Measurements from ENCODE around the gene RNF138. TPM values are rescaled to one million over a fixed set of nuclear protein-coding genes. Genes with fewer than 3 reads are reported as not detected.

Gene RNF138
- total and polyA plus RNA-seq, 2 donors (not counting 1 experiment from before 2014, with no cell fraction given) = 30.9 to 60.8 TPM

DNA sequence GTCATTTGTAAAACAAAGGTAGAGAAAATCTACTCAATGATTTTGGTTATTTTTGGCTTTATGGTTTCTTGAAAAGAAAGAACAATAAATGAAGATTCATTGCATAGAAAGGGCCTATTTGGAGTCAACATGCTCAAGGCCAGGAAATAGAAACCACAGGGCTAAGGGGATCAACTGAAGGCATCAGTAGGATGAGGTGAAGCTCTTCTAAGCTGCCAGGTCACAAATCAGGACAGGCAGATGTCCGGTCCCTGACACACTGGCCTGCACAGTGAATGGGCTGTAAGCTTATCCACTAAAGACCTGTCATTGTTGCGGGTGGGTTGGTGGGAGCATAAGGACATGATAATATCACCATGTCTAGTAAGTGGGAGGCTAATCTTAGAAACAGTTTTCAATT, 31.6 kb upstream of the RNF138 start:
- CTCF ChIA-PET = interaction anchor here (0.7 to 3.1 kb wide), 2 partner anchors 12 to 22 kb away, joined by 3 to 11 read pairs; no protein-coding TSS in a partner anchor
- H3K4me3 ChIP-seq (ENCODE audit: control extremely low read depth in 1 of 5, extremely low read depth in 1 of 5, insufficient read depth in 1 of 5, low read depth in 2 of 5, low read length in 4 of 5) = no peak overlapping the region
- H3K79me2 ChIP-seq (ENCODE audit: control insufficient read depth, insufficient read depth, low read length) = no peaks in the 10 kb centered on the region
- H3K27ac Mint-ChIP-seq = no peak overlapping the region
- H3K27me3 ChIP-seq (replicated peaks in 1 of 4; ENCODE audit: control extremely low read depth in 1 of 4, control insufficient read depth in 3 of 4, insufficient read depth in 4 of 4, low read length in 3 of 4) = no peaks in the 10 kb centered on the region
- no peak overlapping the region for H3K4me2 ChIP-seq (replicated peaks; ENCODE audit: low read depth, low read length, poor library complexity, severe bottlenecking)
- H3K36me3 ChIP-seq (replicated peaks in 1 of 2; ENCODE audit: control extremely low read depth in 1 of 2, control insufficient read depth in 1 of 2, extremely low read depth in 1 of 2, insufficient read depth in 2 of 2, low read length in 1 of 2) = peaks cover 0 to 2% of the 10 kb centered on the region in 2 experiments
- H2AFZ ChIP-seq (ENCODE audit: insufficient read depth, low read depth, low read length, poor library complexity, severe bottlenecking) = no peak overlapping the region
- H3K4me1 Mint-ChIP-seq = no peaks in the 10 kb centered on the region
- H3K9ac ChIP-seq (ENCODE audit: low read length) = no peak overlapping the region
- ATAC-seq (ENCODE audit: low read depth) = no peak
- TF ChIP-seq, protein P1, sequence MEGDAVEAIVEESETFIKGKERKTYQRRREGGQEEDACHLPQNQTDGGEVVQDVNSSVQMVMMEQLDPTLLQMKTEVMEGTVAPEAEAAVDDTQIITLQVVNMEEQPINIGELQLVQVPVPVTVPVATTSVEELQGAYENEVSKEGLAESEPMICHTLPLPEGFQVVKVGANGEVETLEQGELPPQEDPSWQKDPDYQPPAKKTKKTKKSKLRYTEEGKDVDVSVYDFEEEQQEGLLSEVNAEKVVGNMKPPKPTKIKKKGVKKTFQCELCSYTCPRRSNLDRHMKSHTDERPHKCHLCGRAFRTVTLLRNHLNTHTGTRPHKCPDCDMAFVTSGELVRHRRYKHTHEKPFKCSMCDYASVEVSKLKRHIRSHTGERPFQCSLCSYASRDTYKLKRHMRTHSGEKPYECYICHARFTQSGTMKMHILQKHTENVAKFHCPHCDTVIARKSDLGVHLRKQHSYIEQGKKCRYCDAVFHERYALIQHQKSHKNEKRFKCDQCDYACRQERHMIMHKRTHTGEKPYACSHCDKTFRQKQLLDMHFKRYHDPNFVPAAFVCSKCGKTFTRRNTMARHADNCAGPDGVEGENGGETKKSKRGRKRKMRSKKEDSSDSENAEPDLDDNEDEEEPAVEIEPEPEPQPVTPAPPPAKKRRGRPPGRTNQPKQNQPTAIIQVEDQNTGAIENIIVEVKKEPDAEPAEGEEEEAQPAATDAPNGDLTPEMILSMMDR (IDR thresholded peaks at IDR 0.05) = no peak
- no peak for TF ChIP-seq EZH2 (IDR thresholded peaks at IDR 0.05; ENCODE audit: borderline replicate concordance, insufficient read depth, low read depth, low read length, poor library complexity, severe bottlenecking)
- no peaks in the 10 kb centered on the region for H4K20me1 ChIP-seq (ENCODE audit: control insufficient read depth, insufficient read depth, low read length, poor library complexity, severe bottlenecking)
- H3K4me1 ChIP-seq (ENCODE audit: control insufficient read depth in 2 of 2, insufficient read depth in 2 of 2, low read length in 2 of 2) = no peaks in the 10 kb centered on the region
- H3K9me3 ChIP-seq (ENCODE audit: control extremely low read depth in 1 of 3, control insufficient read depth in 2 of 3, insufficient read depth in 1 of 3, low read length in 2 of 3) = no peaks in the 10 kb centered on the region
- no peak overlapping the region for H3K4me3 Mint-ChIP-seq
- no peak overlapping the region for H3K27ac ChIP-seq (ENCODE audit: low read length in 2 of 2)
- WGBS (ENCODE audit: insufficient coverage) = 40% methylated on average over 1 of the region's 2 CpGs
- POLR2A ChIA-PET = no interaction called here
- no peaks in the 10 kb centered on the region for H3K9me3 Mint-ChIP-seq (ENCODE audit: insufficient read depth)
- DNase-seq = no peak
- no peaks in the 10 kb centered on the region for H3K27me3 Mint-ChIP-seq
- intact Hi-C loops (cut with micrococcal nuclease) = no loop called here

GRCh38 chr18:32067375-32068167, 24.1 kb upstream of the RNF138 start:
- Mint-ChIP-seq H3K27ac (no peak overlapping the region), H3K9me3 (ENCODE audit: insufficient read depth) (no peaks in the 10 kb centered on the region), H3K4me3 (no peak overlapping the region), H3K27me3 (no peaks in the 10 kb centered on the region), H3K4me1 (no peaks in the 10 kb centered on the region)
- H3K4me2 ChIP-seq (replicated peaks; ENCODE audit: low read depth, low read length, poor library complexity, severe bottlenecking) = no peak overlapping the region
- no peak overlapping the region for H2AFZ ChIP-seq (ENCODE audit: insufficient read depth, low read depth, low read length, poor library complexity, severe bottlenecking)
- no peak for ATAC-seq (ENCODE audit: low read depth)
- no peaks in the 10 kb centered on the region for H3K27me3 ChIP-seq (replicated peaks in 1 of 4; ENCODE audit: control extremely low read depth in 1 of 4, control insufficient read depth in 3 of 4, insufficient read depth in 4 of 4, low read length in 3 of 4)
- intact Hi-C loops (cut with micrococcal nuclease) = no loop called here
- H3K36me3 ChIP-seq (replicated peaks in 1 of 2; ENCODE audit: control extremely low read depth in 1 of 2, control insufficient read depth in 1 of 2, extremely low read depth in 1 of 2, insufficient read depth in 2 of 2, low read length in 1 of 2) = peaks cover 0 to 4% of the 10 kb centered on the region in 2 experiments
- no peaks in the 10 kb centered on the region for H4K20me1 ChIP-seq (ENCODE audit: control insufficient read depth, insufficient read depth, low read length, poor library complexity, severe bottlenecking)
- no peak overlapping the region for H3K4me3 ChIP-seq (ENCODE audit: control extremely low read depth in 1 of 5, extremely low read depth in 1 of 5, insufficient read depth in 1 of 5, low read depth in 2 of 5, low read length in 4 of 5)
- ChIA-PET POLR2A (no interaction called here), CTCF (no interaction called here)
- no peak overlapping the region for H3K9ac ChIP-seq (ENCODE audit: low read length)
- DNase-seq = no peak
- H3K4me1 ChIP-seq (ENCODE audit: control insufficient read depth in 2 of 2, insufficient read depth in 2 of 2, low read length in 2 of 2) = no peaks in the 10 kb centered on the region
- TF ChIP-seq, protein P1 (IDR thresholded peaks at IDR 0.05) = no peak
- no peak for TF ChIP-seq EZH2 (IDR thresholded peaks at IDR 0.05; ENCODE audit: borderline replicate concordance, insufficient read depth, low read depth, low read length, poor library complexity, severe bottlenecking)
- no peaks in the 10 kb centered on the region for H3K9me3 ChIP-seq (ENCODE audit: control extremely low read depth in 1 of 3, control insufficient read depth in 2 of 3, insufficient read depth in 1 of 3, low read length in 2 of 3)
- 100% methylated on average over 1 of the region's 3 CpGs for WGBS (ENCODE audit: insufficient coverage)
- H3K27ac ChIP-seq (ENCODE audit: low read length in 2 of 2) = no peak overlapping the region
- no peaks in the 10 kb centered on the region for H3K79me2 ChIP-seq (ENCODE audit: control insufficient read depth, insufficient read depth, low read length)

All from B cell (primary cell).